ENCODE data around the gene BDP1. TPM values are rescaled to one million over a fixed set of nuclear protein-coding genes. Genes with fewer than 3 reads are reported as not detected.

BDP1 gene
- total and polyA plus RNA-seq, 7 experiments from 2014 or later: 8.9 to 48.7 (median 35.5) TPM

- Mint-ChIP-seq H3K27ac (peak within 1 kb of the TSS; percentile 85 to 99 (median 97)), H3K27me3 (no peaks in the 10 kb centered on the region), H3K4me1 (peaks cover 26 to 49% (median 36%) of the 10 kb centered on the region in 7 donors), H3K4me3 (peak within 1 kb of the TSS; percentile 87 to 99 (median 94)), H3K9me3 (peaks cover 0 to 2% (median 0%) of the 10 kb centered on the region in 11 donors), H3K36me3 (peaks cover 0 to 17% (median 4%) of the 10 kb centered on the region in 5 donors)
- peak within 1 kb of the TSS; percentile 87 for H3K27ac ChIP-seq (ENCODE audit: low read depth, low read length)
- ATAC-seq (peak; percentile 99), DNase-seq (peak; percentile 91 to 95 (median 95))
- CTCF ChIA-PET: interaction anchor here (0.6 kb wide), 1 partner anchor 8 kb away, joined by 4 read pairs; no protein-coding TSS in a partner anchor
- no peaks in the 10 kb centered on the region for H3K9me3 ChIP-seq (ENCODE audit: control insufficient read depth in 2 of 3, low read length in 3 of 3)
- H3K4me3 ChIP-seq (ENCODE audit: low read length): peak within 1 kb of the TSS; percentile 98
- H3K36me3 ChIP-seq (ENCODE audit: control insufficient read depth in 2 of 3, insufficient read depth in 3 of 3, low read length in 3 of 3): peaks cover 0 to 3% (median 0%) of the 10 kb centered on the region in 3 experiments
- POLR2A ChIA-PET: interaction anchor here (0.6 to 2.2 kb wide), 4 partner anchors 8 to 132 kb away, joined by 3 to 10 read pairs (median 3); partner anchors contain the start of gene BDP1
- H3K27me3 ChIP-seq (ENCODE audit: control insufficient read depth in 2 of 2, insufficient read depth in 2 of 2, low read length in 2 of 2): no peaks in the 10 kb centered on the region
- intact Hi-C loops (cut with micrococcal nuclease): loop anchor here (1.0 to 10.0 kb wide), 5 partner anchors 14 to 1978 kb away; partner anchors contain the start of genes BDP1 (in 2 of the 2), MRPS27 (in 2 of the 2), PTCD2 (in 2 of the 2) and ANKRA2 (in 1 of the 2)
- H3K4me1 ChIP-seq (ENCODE audit: control insufficient read depth in 2 of 2, insufficient read depth in 2 of 2, low read length in 2 of 2): peaks cover 16 to 34% of the 10 kb centered on the region in 2 donors
Observed at GRCh38 chr5:71586941-71587765, 131.7 kb downstream of the BDP1 start, which contains the start of gene MCCC2. MCCC2 (plus strand) TSS chr5:71587340; CDS start chr5:71587426, 86 bp downstream.

GRCh38 chr5:71587766-71588532 lies 132.5 kb downstream of the BDP1 start:
- Histone ChIP-seq H3K27ac (ENCODE audit: low read depth, low read length) (peak overlapping the region; percentile 87), H3K36me3 (ENCODE audit: control insufficient read depth in 2 of 3, insufficient read depth in 3 of 3, low read length in 3 of 3) (peaks cover 0 to 3% (median 0%) of the 10 kb centered on the region in 3 experiments), H3K4me1 (ENCODE audit: control insufficient read depth in 2 of 2, insufficient read depth in 2 of 2, low read length in 2 of 2) (peaks cover 16 to 34% of the 10 kb centered on the region in 2 donors), H3K27me3 (ENCODE audit: control insufficient read depth in 2 of 2, insufficient read depth in 2 of 2, low read length in 2 of 2) (no peaks in the 10 kb centered on the region), H3K4me3 (ENCODE audit: low read length) (peak overlapping the region; percentile 98), H3K9me3 (ENCODE audit: control insufficient read depth in 2 of 3, low read length in 3 of 3) (no peaks in the 10 kb centered on the region)
- DNase-seq (no peak), ATAC-seq (no peak)
- POLR2A ChIA-PET: interaction anchor here (0.6 to 2.2 kb wide), 4 partner anchors 8 to 132 kb away, joined by 3 to 10 read pairs (median 3); partner anchors contain the start of gene BDP1
- Mint-ChIP-seq H3K27ac (peak overlapping the region; percentile 85 to 99 (median 94)), H3K9me3 (peaks cover 0 to 3% (median 0%) of the 10 kb centered on the region in 11 donors), H3K27me3 (no peaks in the 10 kb centered on the region), H3K4me1 (peaks cover 30 to 54% (median 41%) of the 10 kb centered on the region in 7 donors), H3K4me3 (peak overlapping the region; percentile 87 to 99 (median 94)), H3K36me3 (peaks cover 0 to 20% (median 9%) of the 10 kb centered on the region in 5 donors)
- CTCF ChIA-PET: no interaction called here
- intact Hi-C loops (cut with micrococcal nuclease): loop anchor here (1.0 to 10.0 kb wide), 5 partner anchors 13 to 1977 kb away; partner anchors contain the start of genes BDP1 (in 2 of the 2), MRPS27 (in 2 of the 2), PTCD2 (in 2 of the 2) and ANKRA2 (in 1 of the 2)

GRCh38 chr5:71588533-71588885 lies 133.1 kb downstream of the BDP1 start:
- ATAC-seq (no peak), DNase-seq (no peak)
- Mint-ChIP-seq H3K4me3 (peak overlapping the region; percentile 49 to 99 (median 81)), H3K4me1 (peaks cover 30 to 54% (median 41%) of the 10 kb centered on the region in 7 donors), H3K27me3 (no peaks in the 10 kb centered on the region), H3K9me3 (peaks cover 0 to 3% (median 0%) of the 10 kb centered on the region in 11 donors), H3K27ac (peak overlapping the region in 7 of 9 donors; percentile 2 to 49 (median 24)), H3K36me3 (peaks cover 0 to 20% (median 9%) of the 10 kb centered on the region in 5 donors)
- H3K27ac ChIP-seq (ENCODE audit: low read depth, low read length): no peak overlapping the region
- ChIA-PET POLR2A (no interaction called here), CTCF (no interaction called here)
- H3K4me3 ChIP-seq (ENCODE audit: low read length): peak overlapping the region; percentile 98
- peaks cover 16 to 34% of the 10 kb centered on the region in 2 donors for H3K4me1 ChIP-seq (ENCODE audit: control insufficient read depth in 2 of 2, insufficient read depth in 2 of 2, low read length in 2 of 2)
- H3K9me3 ChIP-seq (ENCODE audit: control insufficient read depth in 2 of 3, low read length in 3 of 3): no peaks in the 10 kb centered on the region
- H3K36me3 ChIP-seq (ENCODE audit: control insufficient read depth in 2 of 3, insufficient read depth in 3 of 3, low read length in 3 of 3): peaks cover 0 to 3% (median 0%) of the 10 kb centered on the region in 3 experiments
- H3K27me3 ChIP-seq (ENCODE audit: control insufficient read depth in 2 of 2, insufficient read depth in 2 of 2, low read length in 2 of 2): no peaks in the 10 kb centered on the region
- intact Hi-C loops (cut with micrococcal nuclease): loop anchor here (5.0 to 10.0 kb wide), 3 partner anchors 719 to 1976 kb away; partner anchors contain the start of genes MRPS27 (in 2 of the 2), PTCD2 (in 2 of the 2), ANKRA2 (in 1 of the 2) and UTP15 (in 1 of the 2)

- intact Hi-C loops (cut with micrococcal nuclease): loop anchor here (5.0 to 10.0 kb wide), 3 partner anchors 717 to 1975 kb away; partner anchors contain the start of genes MRPS27 (in 2 of the 2), PTCD2 (in 2 of the 2), ANKRA2 (in 1 of the 2) and UTP15 (in 1 of the 2)
- H3K9me3 Mint-ChIP-seq: peaks cover 0 to 3% (median 0%) of the 10 kb centered on the region in 11 donors
- ATAC-seq: no peak
- ChIA-PET CTCF (no interaction called here), POLR2A (no interaction called here)
- peak overlapping the region in 9 of 10 donors; percentile 29 to 99 (median 69) for H3K4me3 Mint-ChIP-seq
- H3K36me3 Mint-ChIP-seq: peaks cover 0 to 17% (median 9%) of the 10 kb centered on the region in 5 donors
- Histone ChIP-seq H3K4me1 (ENCODE audit: control insufficient read depth in 2 of 2, insufficient read depth in 2 of 2, low read length in 2 of 2) (peaks cover 16 to 34% of the 10 kb centered on the region in 2 donors), H3K36me3 (ENCODE audit: control insufficient read depth in 2 of 3, insufficient read depth in 3 of 3, low read length in 3 of 3) (peaks cover 0 to 3% (median 0%) of the 10 kb centered on the region in 3 experiments), H3K27me3 (ENCODE audit: control insufficient read depth in 2 of 2, insufficient read depth in 2 of 2, low read length in 2 of 2) (no peaks in the 10 kb centered on the region), H3K4me3 (ENCODE audit: low read length) (no peak overlapping the region), H3K9me3 (ENCODE audit: control insufficient read depth in 2 of 3, low read length in 3 of 3) (no peaks in the 10 kb centered on the region), H3K27ac (ENCODE audit: low read depth, low read length) (no peak overlapping the region)
- H3K27ac Mint-ChIP-seq: no peak overlapping the region
- no peak for DNase-seq
- peaks cover 30 to 54% (median 41%) of the 10 kb centered on the region in 7 donors for H3K4me1 Mint-ChIP-seq
- no peaks in the 10 kb centered on the region for H3K27me3 Mint-ChIP-seq
Observed at GRCh38 chr5:71589903-71590302, 134.5 kb downstream of the BDP1 start.

GRCh38 chr5:71591100-71591499 lies 135.6 kb downstream of the BDP1 start:
- DNase-seq: no peak
- ChIA-PET POLR2A (interaction anchor here (0.8 kb wide), 2 partner anchors 10 to 12 kb away, joined by 3 to 5 read pairs; no protein-coding TSS in a partner anchor), CTCF (interaction anchor here (1.0 kb wide), 1 partner anchor 17 kb away, joined by 3 read pairs; no protein-coding TSS in a partner anchor)
- Histone ChIP-seq H3K36me3 (ENCODE audit: control insufficient read depth in 2 of 3, insufficient read depth in 3 of 3, low read length in 3 of 3) (peaks cover 0 to 4% (median 0%) of the 10 kb centered on the region in 3 experiments), H3K27me3 (ENCODE audit: control insufficient read depth in 2 of 2, insufficient read depth in 2 of 2, low read length in 2 of 2) (no peaks in the 10 kb centered on the region), H3K4me1 (ENCODE audit: control insufficient read depth in 2 of 2, insufficient read depth in 2 of 2, low read length in 2 of 2) (peaks cover 16 to 34% of the 10 kb centered on the region in 2 donors), H3K4me3 (ENCODE audit: low read length) (no peak overlapping the region), H3K9me3 (ENCODE audit: control insufficient read depth in 2 of 3, low read length in 3 of 3) (no peaks in the 10 kb centered on the region), H3K27ac (ENCODE audit: low read depth, low read length) (no peak overlapping the region)
- peaks cover 0 to 3% (median 0%) of the 10 kb centered on the region in 11 donors for H3K9me3 Mint-ChIP-seq
- H3K4me1 Mint-ChIP-seq: peaks cover 30 to 54% (median 45%) of the 10 kb centered on the region in 7 donors
- intact Hi-C loops (cut with micrococcal nuclease): no loop called here
- H3K27ac Mint-ChIP-seq: peak overlapping the region in 1 of 9 donors; percentile 34
- peak overlapping the region in 3 of 10 donors; percentile 1 to 40 (median 31) for H3K4me3 Mint-ChIP-seq
- H3K27me3 Mint-ChIP-seq: no peaks in the 10 kb centered on the region
- ATAC-seq: no peak
- H3K36me3 Mint-ChIP-seq: peaks cover 4 to 22% (median 16%) of the 10 kb centered on the region in 5 donors

Measured in naive thymus-derived CD4-positive, alpha-beta T cell (primary cell).